Measurements from ENCODE around the gene CPLANE1.

The CPLANE1 gene

DNA sequence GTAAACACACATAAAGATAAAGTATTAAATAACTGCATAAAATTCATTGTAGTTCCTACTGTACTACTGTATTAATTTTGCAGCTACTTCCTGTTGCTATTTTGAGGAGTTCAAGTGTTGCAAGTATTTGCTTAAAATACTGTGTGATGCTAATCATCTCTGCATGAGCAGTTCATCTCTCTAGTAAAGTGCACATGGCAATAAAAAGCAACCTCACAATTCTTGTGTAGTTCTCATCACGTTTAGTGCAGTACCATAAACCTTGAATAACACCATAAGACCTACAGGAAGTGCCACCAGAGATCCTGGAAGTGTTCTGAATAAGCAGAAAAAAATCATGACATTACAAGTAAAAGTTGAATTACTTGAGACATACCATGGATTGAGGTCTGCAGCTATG, 34.6 kb downstream of the CPLANE1 start:
- TF ChIP-seq, protein P1, sequence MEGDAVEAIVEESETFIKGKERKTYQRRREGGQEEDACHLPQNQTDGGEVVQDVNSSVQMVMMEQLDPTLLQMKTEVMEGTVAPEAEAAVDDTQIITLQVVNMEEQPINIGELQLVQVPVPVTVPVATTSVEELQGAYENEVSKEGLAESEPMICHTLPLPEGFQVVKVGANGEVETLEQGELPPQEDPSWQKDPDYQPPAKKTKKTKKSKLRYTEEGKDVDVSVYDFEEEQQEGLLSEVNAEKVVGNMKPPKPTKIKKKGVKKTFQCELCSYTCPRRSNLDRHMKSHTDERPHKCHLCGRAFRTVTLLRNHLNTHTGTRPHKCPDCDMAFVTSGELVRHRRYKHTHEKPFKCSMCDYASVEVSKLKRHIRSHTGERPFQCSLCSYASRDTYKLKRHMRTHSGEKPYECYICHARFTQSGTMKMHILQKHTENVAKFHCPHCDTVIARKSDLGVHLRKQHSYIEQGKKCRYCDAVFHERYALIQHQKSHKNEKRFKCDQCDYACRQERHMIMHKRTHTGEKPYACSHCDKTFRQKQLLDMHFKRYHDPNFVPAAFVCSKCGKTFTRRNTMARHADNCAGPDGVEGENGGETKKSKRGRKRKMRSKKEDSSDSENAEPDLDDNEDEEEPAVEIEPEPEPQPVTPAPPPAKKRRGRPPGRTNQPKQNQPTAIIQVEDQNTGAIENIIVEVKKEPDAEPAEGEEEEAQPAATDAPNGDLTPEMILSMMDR (IDR thresholded peaks at IDR 0.05): no peak

DNA sequence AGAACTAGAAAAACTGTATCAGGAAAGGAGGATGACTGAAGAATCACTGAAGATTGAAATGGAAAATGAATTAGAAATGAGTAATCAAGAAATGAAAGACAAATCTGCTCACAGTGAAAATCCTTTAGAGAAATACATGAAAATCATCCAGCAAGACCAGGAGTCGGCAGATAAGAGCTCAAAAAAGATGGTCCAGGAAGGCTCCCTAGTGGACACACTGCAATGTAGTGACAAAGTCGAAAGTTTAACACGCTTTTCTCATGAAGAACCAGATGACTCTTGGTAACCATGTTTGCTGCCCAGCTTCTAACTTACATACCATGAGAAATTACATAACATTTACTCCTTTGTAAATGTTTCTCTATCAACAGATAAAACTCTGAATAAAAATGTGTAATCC, 37.1 kb downstream of the CPLANE1 start:
- TF ChIP-seq, protein P1 (IDR thresholded peaks at IDR 0.05): no peak

DNA sequence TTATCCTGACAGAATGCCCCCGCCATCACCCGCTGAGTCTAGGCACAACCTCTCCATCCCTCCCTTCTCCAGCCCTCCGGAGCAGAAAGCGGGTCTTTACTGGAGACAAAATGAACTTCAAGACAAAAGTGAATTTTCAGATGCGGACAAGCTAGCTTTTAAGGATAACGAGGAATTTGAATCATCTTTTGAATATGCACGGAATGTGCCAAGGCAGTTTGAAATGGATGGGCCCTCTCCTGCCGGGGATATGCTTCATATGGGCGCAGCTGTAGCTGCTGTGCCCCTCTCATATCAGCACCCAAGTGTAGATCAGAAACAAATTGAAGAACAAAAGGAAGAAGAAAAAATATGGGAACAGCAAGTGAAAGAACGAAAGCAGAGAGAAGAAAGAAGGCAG, 37.5 kb downstream of the CPLANE1 start:
- TF ChIP-seq, protein P1 (IDR thresholded peaks at IDR 0.05): no peak

DNA sequence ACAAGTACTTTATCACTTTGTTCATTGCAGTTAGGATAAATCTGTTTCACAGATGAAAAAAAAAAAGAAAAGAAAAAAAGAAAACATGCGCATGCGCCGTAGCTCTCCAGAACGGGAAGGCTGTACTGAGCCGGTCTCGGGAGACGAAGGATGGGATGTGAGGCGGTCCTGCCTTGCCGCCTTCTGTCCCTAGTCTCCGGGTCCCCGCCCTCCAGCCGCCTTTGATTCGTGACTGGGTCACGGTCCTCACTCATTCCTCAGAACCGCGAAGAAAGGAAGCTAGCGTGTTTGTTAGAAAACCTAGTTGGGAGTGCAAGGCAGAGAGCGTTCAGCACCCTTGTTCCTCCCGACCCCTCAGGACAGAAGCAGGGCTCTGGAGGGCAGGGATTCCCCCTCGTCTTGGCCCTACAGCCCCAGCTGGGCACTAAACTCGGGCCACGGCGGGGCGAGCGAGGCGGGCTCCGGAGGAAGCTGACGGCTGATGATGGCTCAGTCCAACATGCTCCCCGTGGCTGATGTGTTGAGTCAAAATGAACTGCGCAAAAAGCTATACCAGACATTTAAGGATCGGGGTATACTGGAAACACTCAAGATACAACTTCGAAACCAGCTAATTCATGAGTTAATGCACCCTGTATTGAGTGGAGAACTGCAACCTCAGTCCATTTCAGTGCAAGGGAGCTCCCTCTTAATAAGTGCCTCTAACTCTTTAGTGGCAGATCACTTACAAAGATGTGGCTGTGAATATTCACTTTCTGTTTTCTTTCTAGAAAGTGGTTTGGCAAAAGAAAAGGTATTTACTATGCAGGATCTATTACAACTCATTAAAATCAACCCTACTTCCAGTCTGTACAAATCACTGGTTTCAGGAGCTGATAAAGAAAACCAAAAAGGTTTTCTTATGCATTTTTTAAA, 40.0 kb downstream of the CPLANE1 start:
- TF ChIP-seq, protein P1 (IDR thresholded peaks at IDR 0.05): no peak

DNA sequence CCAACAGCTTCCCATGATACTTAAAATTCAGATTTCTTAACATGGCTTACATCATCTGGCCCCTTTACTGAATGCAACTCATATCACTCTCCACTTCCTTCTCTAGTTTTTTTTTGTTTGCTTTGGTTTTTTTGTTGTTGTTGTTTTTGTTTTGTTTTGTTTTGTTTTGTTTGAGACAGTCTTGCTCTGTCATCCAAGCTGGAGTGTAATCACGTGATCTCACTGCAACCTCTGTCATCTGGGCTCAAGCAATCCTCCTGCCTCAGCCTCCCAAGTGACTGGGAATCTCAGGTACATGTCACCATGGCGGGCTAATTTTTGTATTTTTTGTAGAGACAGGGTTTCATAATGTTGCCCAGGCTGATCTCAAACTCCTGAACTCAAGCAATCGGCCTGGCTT, 41.4 kb downstream of the CPLANE1 start:
- TF ChIP-seq, protein P1 (IDR thresholded peaks at IDR 0.05): no peak

DNA sequence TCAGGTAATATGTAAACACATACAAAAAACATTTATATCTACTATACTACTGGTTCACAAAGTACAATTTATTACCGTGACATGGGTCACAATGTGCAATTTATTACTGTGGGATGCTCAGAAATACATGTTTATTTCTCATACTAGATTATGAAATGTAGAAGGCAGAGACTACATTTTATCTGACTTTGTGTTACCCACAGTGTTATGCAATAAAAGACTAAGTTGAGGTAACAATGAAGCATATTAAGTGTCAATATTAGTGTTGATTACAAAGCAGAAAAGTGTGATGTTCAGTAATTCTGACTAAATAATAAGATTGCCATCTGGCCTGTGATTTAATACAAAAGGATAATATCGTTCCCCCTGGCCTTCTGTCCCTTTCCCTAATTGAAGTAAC, 42.4 kb downstream of the CPLANE1 start:
- TF ChIP-seq, protein P1 (IDR thresholded peaks at IDR 0.05): no peak

DNA sequence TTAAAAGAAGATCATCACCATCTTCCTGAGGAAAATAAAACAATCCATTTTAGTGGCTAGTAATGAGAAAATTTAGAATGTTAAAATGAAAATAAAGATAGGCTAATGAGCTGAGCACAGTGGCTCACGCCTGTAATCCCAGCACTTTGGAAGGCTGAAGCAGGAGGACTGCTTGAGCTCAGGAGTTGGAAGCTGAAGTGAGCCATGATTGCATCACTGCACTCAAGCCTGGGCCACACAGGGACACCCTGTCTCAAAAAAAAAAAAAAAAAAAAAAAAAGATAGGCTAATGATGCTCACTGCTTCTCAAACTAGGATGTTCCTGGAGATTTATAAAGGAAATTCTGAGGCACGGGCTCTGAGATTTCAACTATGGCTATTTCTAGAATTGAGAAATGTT, 50.3 kb downstream of the CPLANE1 start:
- TF ChIP-seq, protein P1 (IDR thresholded peaks at IDR 0.05): no peak
